DND-41 (cell line): ENCODE measurements around the gene CANT1.

Experiments used
- EZH2 ChIP-seq: IDR thresholded peaks from 3 replicates; pipeline ENCODE4 v1.6.1; 2012; ENCODE audit warnings: borderline replicate concordance, low read depth, mild to moderate bottlenecking, moderate library complexity, low read length, inconsistent platforms; ENCODE audit not compliant: severe bottlenecking
- TF ChIP-seq, protein P1 (sequence below): IDR thresholded peaks from 2 replicates; pipeline ENCODE4 v1.5.1; 2012; ENCODE audit warnings: borderline replicate concordance, low read length, moderate library complexity, mild to moderate bottlenecking; ENCODE audit not compliant: poor library complexity, severe bottlenecking; ENCODE audit errors: extremely low read depth

DNA sequence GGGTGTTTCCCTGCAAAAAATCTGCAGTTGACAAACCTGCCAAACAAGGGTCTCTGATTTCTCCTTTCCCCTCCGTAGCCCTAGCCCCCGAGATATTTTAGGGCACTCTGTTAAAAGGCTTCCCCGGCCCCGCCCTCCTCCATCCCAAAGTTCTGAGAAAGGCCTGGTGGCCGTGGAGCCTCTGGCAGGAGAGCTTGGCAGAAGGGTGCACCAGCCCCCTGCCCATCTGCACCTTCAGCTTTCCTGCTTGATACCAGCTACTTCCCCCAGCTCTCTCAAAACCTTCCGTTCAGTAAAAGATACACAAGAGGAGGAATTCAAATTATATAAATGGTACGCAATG lies 711 bp upstream of the CANT1 start:
- TF ChIP-seq EZH2: no peak
- TF ChIP-seq, protein P1, sequence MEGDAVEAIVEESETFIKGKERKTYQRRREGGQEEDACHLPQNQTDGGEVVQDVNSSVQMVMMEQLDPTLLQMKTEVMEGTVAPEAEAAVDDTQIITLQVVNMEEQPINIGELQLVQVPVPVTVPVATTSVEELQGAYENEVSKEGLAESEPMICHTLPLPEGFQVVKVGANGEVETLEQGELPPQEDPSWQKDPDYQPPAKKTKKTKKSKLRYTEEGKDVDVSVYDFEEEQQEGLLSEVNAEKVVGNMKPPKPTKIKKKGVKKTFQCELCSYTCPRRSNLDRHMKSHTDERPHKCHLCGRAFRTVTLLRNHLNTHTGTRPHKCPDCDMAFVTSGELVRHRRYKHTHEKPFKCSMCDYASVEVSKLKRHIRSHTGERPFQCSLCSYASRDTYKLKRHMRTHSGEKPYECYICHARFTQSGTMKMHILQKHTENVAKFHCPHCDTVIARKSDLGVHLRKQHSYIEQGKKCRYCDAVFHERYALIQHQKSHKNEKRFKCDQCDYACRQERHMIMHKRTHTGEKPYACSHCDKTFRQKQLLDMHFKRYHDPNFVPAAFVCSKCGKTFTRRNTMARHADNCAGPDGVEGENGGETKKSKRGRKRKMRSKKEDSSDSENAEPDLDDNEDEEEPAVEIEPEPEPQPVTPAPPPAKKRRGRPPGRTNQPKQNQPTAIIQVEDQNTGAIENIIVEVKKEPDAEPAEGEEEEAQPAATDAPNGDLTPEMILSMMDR: no peak
